IMR-90 (cell line): ENCODE measurements around the gene ENHO. TPM values are rescaled to one million over a fixed set of nuclear protein-coding genes. Genes with fewer than 3 reads are reported as not detected.

ENCODE experiments used
- ATAC-seq: fragments of 200-7000 bp; cut with Tn5 transposase; 2 replicates; pipeline ENCODE4 v1.9.1; 2020; ENCODE audit warnings: low read depth, mild to moderate bottlenecking, moderate library complexity
- BruUV-seq: library from RNA; stranded (reverse); fragments of 400-500 nt; replicated peaks from 2 replicates; lab custom pipeline; 2021; lab: Mats Ljungman, UMichigan
- CTCF ChIA-PET: fragments of 300-600 bp; formaldehyde crosslinking; extraction: SDS; loops from one replicate; lab custom pipeline; 2021; ENCODE audit warnings: antibody characterized with exemption; lab: Yijun Ruan, JAX
- POLR2A ChIA-PET: fragments of 300-600 bp; sonication (Branson Sonifier 250); formaldehyde crosslinking; loops from one replicate; lab custom pipeline; 2022; ENCODE audit warnings: antibody characterized with exemption; ENCODE audit not compliant: unreplicated experiment; lab: Charles Lee
- DNase-seq: peaks from one replicate; pipeline ENCODE4 v3.0.0; 2013
- H2AFZ ChIP-seq: replicated peaks from 2 replicates; pipeline ENCODE3; 2013; ENCODE audit warnings: low read length, mild to moderate bottlenecking; ENCODE audit not compliant: poor library complexity
- H2AK5ac ChIP-seq: 2 replicates; pipeline ENCODE4 v1.6.1; 2013; ENCODE audit warnings: low read depth, low read length, inconsistent platforms
- H2AK9ac ChIP-seq: replicated peaks from 2 replicates; pipeline ENCODE3; 2013; ENCODE audit warnings: mild to moderate bottlenecking, low read depth, low read length, moderate library complexity; ENCODE audit not compliant: poor library complexity
- H2BK120ac ChIP-seq: 2 replicates; pipeline ENCODE4 v1.6.1; 2013; ENCODE audit warnings: low read depth, low read length, inconsistent platforms
- H2BK15ac ChIP-seq: 3 replicates; pipeline ENCODE4 v1.6.1; 2013; ENCODE audit warnings: low read depth, low read length, inconsistent platforms
- H2BK20ac ChIP-seq: 2 replicates; pipeline ENCODE4 v1.6.1; 2013; ENCODE audit warnings: low read depth, mild to moderate bottlenecking, inconsistent platforms, low read length, moderate library complexity
- H2BK5ac ChIP-seq: 2 replicates; pipeline ENCODE4 v1.6.1; 2013; ENCODE audit warnings: mild to moderate bottlenecking, low read depth, low read length, inconsistent platforms; ENCODE audit not compliant: poor library complexity, severe bottlenecking
- H3K14ac ChIP-seq: replicated peaks from 2 replicates; pipeline ENCODE4 v1.6.1; 2013; ENCODE audit warnings: low read depth, low read length, inconsistent platforms
- H3K18ac ChIP-seq: 2 replicates; pipeline ENCODE4 v1.6.1; 2013; ENCODE audit warnings: low read depth, low read length, control low read depth
- H3K23ac ChIP-seq: 2 replicates; pipeline ENCODE4 v1.6.1; 2013; ENCODE audit warnings: low read depth, low read length, inconsistent platforms
- H3K27ac ChIP-seq: 2 replicates; pipeline ENCODE4 v1.5.1; 2013; ENCODE audit warnings: mild to moderate bottlenecking, control low read depth, low read length; ENCODE audit not compliant: insufficient read depth
- H3K27me3 ChIP-seq: 2 replicates; pipeline ENCODE4 v1.6.1; 2013; ENCODE audit warnings: low read length; ENCODE audit not compliant: control insufficient read depth, insufficient read depth
- H3K36me3 ChIP-seq: 2 replicates; pipeline ENCODE4 v1.6.1; 2013; ENCODE audit warnings: low read length, mixed read lengths; ENCODE audit not compliant: control insufficient read depth, insufficient read depth
- H3K4ac ChIP-seq: 2 replicates; pipeline ENCODE4 v1.6.1; 2013; ENCODE audit warnings: low read depth, low read length, inconsistent platforms
- H3K4me1 ChIP-seq: 2 replicates; pipeline ENCODE4 v1.6.1; 2013; ENCODE audit warnings: low read length, mixed read lengths; ENCODE audit not compliant: control insufficient read depth, insufficient read depth
- H3K4me2 ChIP-seq: 2 replicates; pipeline ENCODE4 v1.6.1; 2013; ENCODE audit warnings: low read depth, mild to moderate bottlenecking, control low read depth, low read length, moderate library complexity
- H3K4me3 ChIP-seq: 2 replicates; pipeline ENCODE4 v1.5.1; 2013; ENCODE audit warnings: low read depth, mild to moderate bottlenecking, control low read depth, low read length, moderate library complexity; ENCODE audit not compliant: insufficient read depth
- H3K56ac ChIP-seq: 2 replicates; pipeline ENCODE4 v1.6.1; 2013; ENCODE audit warnings: low read length, inconsistent platforms; ENCODE audit not compliant: insufficient read depth; ENCODE audit errors: extremely low read depth
- H3K79me1 ChIP-seq, 2 experiments: 2 replicates each; pipeline ENCODE4 v1.6.1; 2013; ENCODE audit warnings: low read length in 2 of 2, inconsistent platforms in 1 of 2, low read depth in 1 of 2
- H3K9ac ChIP-seq: 2 replicates; pipeline ENCODE4 v1.6.1; 2013; ENCODE audit warnings: low read depth, low read length, control low read depth
- H3K9me1 ChIP-seq: 2 replicates; pipeline ENCODE4 v1.6.1; 2013; ENCODE audit warnings: low read length, inconsistent platforms; ENCODE audit not compliant: insufficient read depth
- H3K9me3 ChIP-seq: 2 replicates; pipeline ENCODE4 v1.6.1; 2013; ENCODE audit warnings: low read length; ENCODE audit not compliant: control insufficient read depth, insufficient read depth
- H4K20me1 ChIP-seq: 2 replicates; pipeline ENCODE4 v1.6.1; 2013; ENCODE audit warnings: low read length, inconsistent platforms; ENCODE audit not compliant: insufficient read depth
- H4K5ac ChIP-seq: 2 replicates; pipeline ENCODE4 v1.6.1; 2013; ENCODE audit warnings: mild to moderate bottlenecking, low read depth, low read length, control low read depth
- H4K8ac ChIP-seq, 2 experiments: 2 replicates each; pipeline ENCODE4 v1.6.1; 2013; ENCODE audit warnings: low read depth in 2 of 2, low read length in 2 of 2, control low read depth in 1 of 2, inconsistent platforms in 1 of 2
- H4K91ac ChIP-seq: 2 replicates; pipeline ENCODE4 v1.6.1; 2013; ENCODE audit warnings: low read depth, low read length, inconsistent platforms; ENCODE audit not compliant: insufficient read depth
- BHLHE40 ChIP-seq: fragments of 150-350 bp; IDR thresholded peaks from 2 replicates; pipeline ENCODE4 v1.6.1; 2016; ENCODE audit warnings: mild to moderate bottlenecking, low read depth, low read length
- CEBPB ChIP-seq: IDR thresholded peaks from 2 replicates; pipeline ENCODE4 v1.6.1; 2012; ENCODE audit warnings: low read depth, low read length, improper control_type of control experiment
- CHD1 ChIP-seq: IDR thresholded peaks from 2 replicates; pipeline ENCODE4 v1.6.1; 2012; ENCODE audit warnings: low read depth, low read length, improper control_type of control experiment
- FOS ChIP-seq: fragments of 150-350 bp; IDR thresholded peaks from 2 replicates; pipeline ENCODE4 v1.6.1; 2016; ENCODE audit warnings: low read depth, low read length
- MAFK ChIP-seq: IDR thresholded peaks from 2 replicates; pipeline ENCODE4 v1.6.1; 2012; ENCODE audit warnings: low read depth, low read length, improper control_type of control experiment
- MAZ ChIP-seq: IDR thresholded peaks from 2 replicates; pipeline ENCODE4 v1.6.1; 2012; ENCODE audit warnings: low read depth, mild to moderate bottlenecking, low read length, improper control_type of control experiment, moderate library complexity, borderline replicate concordance
- MXI1 ChIP-seq: IDR thresholded peaks from 2 replicates; pipeline ENCODE4 v1.6.1; 2012; ENCODE audit warnings: low read depth, mild to moderate bottlenecking, low read length, moderate library complexity, borderline replicate concordance
- NFE2L2 ChIP-seq: fragments of 150-350 bp; IDR thresholded peaks from 2 replicates; pipeline ENCODE4 v1.6.1; 2016; ENCODE audit warnings: low read depth, mild to moderate bottlenecking, low read length
- POLR2A ChIP-seq: IDR thresholded peaks from 2 replicates; pipeline ENCODE4 v1.6.1; 2012; ENCODE audit warnings: mild to moderate bottlenecking, low read depth, low read length
- RAD21 ChIP-seq: IDR thresholded peaks from 2 replicates; pipeline ENCODE4 v1.6.1; 2012; ENCODE audit warnings: low read length, improper control_type of control experiment
- RCOR1 ChIP-seq: IDR thresholded peaks from 2 replicates; pipeline ENCODE4 v1.6.1; 2012; ENCODE audit warnings: mild to moderate bottlenecking, low read length, improper control_type of control experiment; ENCODE audit not compliant: insufficient replicate concordance
- SMC3 ChIP-seq: fragments of 150-350 bp; IDR thresholded peaks from 2 replicates; pipeline ENCODE4 v1.6.1; 2016; ENCODE audit warnings: low read depth, mild to moderate bottlenecking, antibody characterized with exemption, low read length, moderate library complexity
- WGBS, 2 experiments: methylation state at CpG; one replicate each; pipeline versions ENCODE4 v1.1.5 to v1.1.7; 2013; ENCODE audit warnings: missing lambda C conversion rate in 2 of 2; ENCODE audit not compliant: insufficient read length in 1 of 2; ENCODE audit errors: extremely low coverage in 2 of 2; 5-methylcytosine and 5-hydroxymethylcytosine counted together
- dilution Hi-C: fragments of 300-500 bp; cut with HindIII; formaldehyde crosslinking; loops from one replicate; pipeline ENCODE4 v1.14.3; 2018; ENCODE audit warnings: low sequenced_read_pairs; ENCODE audit not compliant: unreplicated experiment
- in situ Hi-C: fragments of 300-500 bp; cut with MboI; formaldehyde crosslinking; loops from 3 replicates; pipeline ENCODE4 v1.14.3; 2019; ENCODE audit warnings: low sequenced_read_pairs, inconsistent platforms, mixed read lengths
- intact Hi-C: fragments of 100-400 bp; cut with micrococcal nuclease; formaldehyde crosslinking; loops from 2 replicates; pipeline ENCODE4 v1.10.0; 2022
- polyA plus RNA-seq, 3 experiments: library from polyadenylated mRNA; depleted of rRNA; stranded (reverse); fragments of >200 nt; gene quantifications; 2 replicates each; pipeline ENCODE4 v1.2.3, GENCODE V29; 2012; ENCODE audit warnings: low replicate concordance in 1 of 3
- total RNA-seq: library from RNA; depleted of rRNA; stranded (reverse); fragments of >200 nt; gene quantifications from 2 replicates; pipeline ENCODE4 v1.2.3, GENCODE V29; 2012
- TF ChIP-seq, protein P1 (sequence below): conservative IDR thresholded peaks from 2 replicates; pipeline ENCODE4 v1.5.1; 2012; ENCODE audit warnings: mild to moderate bottlenecking, low read depth, low read length, improper control_type of control experiment
- TF ChIP-seq, protein P2 (sequence below): fragments of 150-350 bp; IDR thresholded peaks from 2 replicates; pipeline ENCODE4 v1.6.1; 2017; ENCODE audit warnings: mild to moderate bottlenecking, antibody characterized with exemption, low read length, low read depth
- TF ChIP-seq, protein P3 (sequence below): fragments of 150-350 bp; IDR thresholded peaks from 2 replicates; pipeline ENCODE4 v1.6.1; 2016; ENCODE audit warnings: low read depth, mild to moderate bottlenecking, low read length, moderate library complexity, borderline replicate concordance

ENHO gene
- total and polyA plus RNA-seq, 2 of the 4 experiments (the other 2 are of a cell fraction), result not detected

DNA sequence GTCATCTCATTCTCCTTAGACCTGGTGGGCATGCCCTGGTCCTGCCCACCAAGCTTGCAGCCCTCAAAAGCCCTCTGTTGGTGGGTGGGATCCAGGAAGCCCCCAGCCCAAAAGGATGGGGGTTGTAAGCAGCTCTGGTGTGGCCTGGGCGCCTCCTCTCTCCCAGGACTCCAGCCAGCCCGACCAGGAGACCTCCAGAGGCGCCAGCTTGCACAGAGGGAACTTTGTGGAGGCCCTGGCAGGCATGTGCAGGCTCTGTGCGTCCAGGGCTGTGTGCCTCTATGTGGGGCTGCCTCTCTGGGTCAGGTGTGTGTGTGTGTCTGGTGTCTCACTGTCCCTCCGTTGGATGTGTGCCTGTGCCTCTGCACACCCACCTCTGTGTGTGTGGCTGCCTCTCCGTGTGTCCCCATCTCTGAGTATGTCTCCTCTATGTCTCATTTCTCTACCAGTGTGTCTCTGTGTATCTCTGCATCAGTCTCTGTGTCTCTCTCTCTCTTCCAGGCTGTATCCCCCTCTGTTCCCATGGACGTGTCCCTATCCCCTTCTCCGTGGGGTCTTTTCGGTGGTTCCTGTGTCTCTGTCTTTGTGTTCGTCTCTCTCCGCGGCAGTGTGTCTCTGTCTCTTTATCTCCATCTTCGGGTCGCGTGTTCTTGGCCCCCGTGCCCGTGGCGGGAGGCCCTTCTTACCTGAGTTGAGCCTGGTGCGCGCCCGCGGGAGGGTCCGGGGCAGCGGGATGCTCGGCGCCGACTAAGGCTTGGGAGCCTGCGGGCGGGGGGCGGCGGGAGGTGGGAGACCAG lies 501 bp downstream of the ENHO start:
- peak overlapping the region; percentile 6; the same call in 1 of the 2 replicates for H3K4me3 ChIP-seq
- H3K4me1 ChIP-seq, result no peaks in the 10 kb centered on the region
- no peak overlapping the region for H4K5ac ChIP-seq
- H3K9me1 ChIP-seq, result no peaks in the 10 kb centered on the region
- BruUV-seq, result no TSS peak
- H2BK20ac ChIP-seq, result no peak overlapping the region
- ChIA-PET CTCF (no interaction called here), POLR2A (no interaction called here)
- no peak overlapping the region for H3K56ac ChIP-seq
- no peak overlapping the region for H3K14ac ChIP-seq
- H2BK15ac ChIP-seq, result no peak overlapping the region
- no peak overlapping the region; the same call in 1 of the 2 replicates for H2AK5ac ChIP-seq
- no peak overlapping the region for H4K91ac ChIP-seq
- no peak overlapping the region for H2BK5ac ChIP-seq
- in situ Hi-C loops (no loop called here), intact Hi-C loops (no loop called here), dilution Hi-C loops (no loop called here)
- peaks cover 55% of the 10 kb centered on the region for H3K27me3 ChIP-seq
- H3K79me1 ChIP-seq, result no peaks in the 10 kb centered on the region
- H3K9ac ChIP-seq, result no peak overlapping the region; the same call in 1 of the 2 replicates
- peak overlapping the region; percentile 62 for H3K4me2 ChIP-seq
- H2AFZ ChIP-seq, result peak overlapping the region; percentile 83
- WGBS, 2 experiments, result 14% methylated on average over 10 of the region's 31 CpGs; no CpG with 5 or more reads in 1 of the 2 experiments
- H4K8ac ChIP-seq, result no peak overlapping the region
- H3K18ac ChIP-seq, result no peak overlapping the region
- H3K9me3 ChIP-seq, result no peaks in the 10 kb centered on the region
- H2BK120ac ChIP-seq, result no peak overlapping the region
- H3K27ac ChIP-seq, result no peak overlapping the region
- peaks cover 5% of the 10 kb centered on the region for H4K20me1 ChIP-seq
- DNase-seq (no peak), ATAC-seq (no peak)
- H3K36me3 ChIP-seq, result no peaks in the 10 kb centered on the region
- H2AK9ac ChIP-seq, result peak overlapping the region; percentile 16
- no peak overlapping the region for H3K4ac ChIP-seq
- H3K23ac ChIP-seq, result peak overlapping the region; percentile 42
- TF ChIP-seq MXI1 (no peak), RCOR1 (no peak), NFE2L2 (no peak), SMC3 (no peak), CEBPB (no peak), FOS (no peak), CHD1 (no peak), BHLHE40 (no peak), MAFK (no peak), RAD21 (no peak), POLR2A (no peak), MAZ (no peak)
- TF ChIP-seq, protein P1, sequence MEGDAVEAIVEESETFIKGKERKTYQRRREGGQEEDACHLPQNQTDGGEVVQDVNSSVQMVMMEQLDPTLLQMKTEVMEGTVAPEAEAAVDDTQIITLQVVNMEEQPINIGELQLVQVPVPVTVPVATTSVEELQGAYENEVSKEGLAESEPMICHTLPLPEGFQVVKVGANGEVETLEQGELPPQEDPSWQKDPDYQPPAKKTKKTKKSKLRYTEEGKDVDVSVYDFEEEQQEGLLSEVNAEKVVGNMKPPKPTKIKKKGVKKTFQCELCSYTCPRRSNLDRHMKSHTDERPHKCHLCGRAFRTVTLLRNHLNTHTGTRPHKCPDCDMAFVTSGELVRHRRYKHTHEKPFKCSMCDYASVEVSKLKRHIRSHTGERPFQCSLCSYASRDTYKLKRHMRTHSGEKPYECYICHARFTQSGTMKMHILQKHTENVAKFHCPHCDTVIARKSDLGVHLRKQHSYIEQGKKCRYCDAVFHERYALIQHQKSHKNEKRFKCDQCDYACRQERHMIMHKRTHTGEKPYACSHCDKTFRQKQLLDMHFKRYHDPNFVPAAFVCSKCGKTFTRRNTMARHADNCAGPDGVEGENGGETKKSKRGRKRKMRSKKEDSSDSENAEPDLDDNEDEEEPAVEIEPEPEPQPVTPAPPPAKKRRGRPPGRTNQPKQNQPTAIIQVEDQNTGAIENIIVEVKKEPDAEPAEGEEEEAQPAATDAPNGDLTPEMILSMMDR, result no peak
- TF ChIP-seq, protein P2, sequence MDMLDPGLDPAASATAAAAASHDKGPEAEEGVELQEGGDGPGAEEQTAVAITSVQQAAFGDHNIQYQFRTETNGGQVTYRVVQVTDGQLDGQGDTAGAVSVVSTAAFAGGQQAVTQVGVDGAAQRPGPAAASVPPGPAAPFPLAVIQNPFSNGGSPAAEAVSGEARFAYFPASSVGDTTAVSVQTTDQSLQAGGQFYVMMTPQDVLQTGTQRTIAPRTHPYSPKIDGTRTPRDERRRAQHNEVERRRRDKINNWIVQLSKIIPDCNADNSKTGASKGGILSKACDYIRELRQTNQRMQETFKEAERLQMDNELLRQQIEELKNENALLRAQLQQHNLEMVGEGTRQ, result no peak
- TF ChIP-seq, protein P3, sequence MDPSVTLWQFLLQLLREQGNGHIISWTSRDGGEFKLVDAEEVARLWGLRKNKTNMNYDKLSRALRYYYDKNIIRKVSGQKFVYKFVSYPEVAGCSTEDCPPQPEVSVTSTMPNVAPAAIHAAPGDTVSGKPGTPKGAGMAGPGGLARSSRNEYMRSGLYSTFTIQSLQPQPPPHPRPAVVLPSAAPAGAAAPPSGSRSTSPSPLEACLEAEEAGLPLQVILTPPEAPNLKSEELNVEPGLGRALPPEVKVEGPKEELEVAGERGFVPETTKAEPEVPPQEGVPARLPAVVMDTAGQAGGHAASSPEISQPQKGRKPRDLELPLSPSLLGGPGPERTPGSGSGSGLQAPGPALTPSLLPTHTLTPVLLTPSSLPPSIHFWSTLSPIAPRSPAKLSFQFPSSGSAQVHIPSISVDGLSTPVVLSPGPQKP, result no peak
